Activated CD8-positive, alpha-beta memory T cell treated with anti-CD3 and anti-CD28 coated beads for 36 hours (primary cell): ENCODE results near the gene MTHFD1L. TPM values are rescaled to one million over a fixed set of nuclear protein-coding genes. Genes with fewer than 3 reads are reported as not detected.
"Not testable (repeated sequence)": the region's sequence is repeated elsewhere in the genome, so short reads cannot be mapped to it uniquely, and the experiment has no call there.

ENCODE experiments used
- CTCF ChIA-PET: fragments of 350-600 bp; sonication (Branson Sonifier 250); formaldehyde crosslinking; loops from one replicate; lab custom pipeline; 2021; ENCODE audit warnings: antibody characterized with exemption; lab: Charles Lee
- POLR2A ChIA-PET: fragments of 350-600 bp; sonication (Branson Sonifier 250); formaldehyde crosslinking; loops from one replicate; lab custom pipeline; 2021; ENCODE audit warnings: antibody characterized with exemption; lab: Charles Lee
- total RNA-seq, 2 experiments: library from RNA; stranded (reverse); gene quantifications; one replicate each; pipeline ENCODE4 v1.2.3, GENCODE V29; 2021

MTHFD1L gene
- total RNA-seq, 2 experiments from 2014 or later, result 141 to 145 TPM

GRCh38 chr6:151067684-151068596 lies 202.4 kb downstream of the MTHFD1L start:
- ChIA-PET POLR2A (interaction anchor here (0.6 kb wide), 1 partner anchor 26 kb away, joined by 3 read pairs; no protein-coding TSS in a partner anchor), CTCF (no interaction called here)

- ChIA-PET CTCF (interaction anchor here (2.0 kb wide), 1 partner anchor 256 kb away, joined by 7 read pairs; no protein-coding TSS in a partner anchor), POLR2A (no interaction called here)
Observed at GRCh38 chr6:151068761-151069312, 203.3 kb downstream of the MTHFD1L start.

DNA sequence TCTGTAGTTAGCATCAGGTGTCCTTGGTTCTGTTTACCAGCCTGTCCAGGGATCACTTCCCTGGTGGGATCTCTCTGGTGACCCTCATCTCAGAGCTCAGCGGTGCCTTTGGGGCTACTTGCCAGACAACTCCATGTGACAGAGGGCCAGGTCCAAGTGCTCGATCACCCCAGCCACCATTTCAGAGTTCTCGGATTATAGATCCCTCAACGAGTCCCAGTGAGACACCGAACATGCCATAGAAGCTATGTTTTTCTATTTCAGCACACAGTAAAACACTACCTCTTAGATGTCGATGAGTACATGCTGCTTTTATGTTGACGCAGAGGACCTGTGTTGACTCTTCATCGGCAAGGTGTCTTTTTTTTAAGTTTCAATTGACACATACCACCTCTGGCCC lies 204.1 kb downstream of the MTHFD1L start:
- POLR2A ChIA-PET, result no interaction called here
- CTCF ChIA-PET, result interaction anchor here (2.0 kb wide), 1 partner anchor 255 kb away, joined by 7 read pairs; no protein-coding TSS in a partner anchor

GRCh38 chr6:151070631-151071051 lies 205.1 kb downstream of the MTHFD1L start:
- ChIA-PET POLR2A (no interaction called here), CTCF (interaction anchor here (2.0 kb wide), 1 partner anchor 254 kb away, joined by 7 read pairs; no protein-coding TSS in a partner anchor)

DNA sequence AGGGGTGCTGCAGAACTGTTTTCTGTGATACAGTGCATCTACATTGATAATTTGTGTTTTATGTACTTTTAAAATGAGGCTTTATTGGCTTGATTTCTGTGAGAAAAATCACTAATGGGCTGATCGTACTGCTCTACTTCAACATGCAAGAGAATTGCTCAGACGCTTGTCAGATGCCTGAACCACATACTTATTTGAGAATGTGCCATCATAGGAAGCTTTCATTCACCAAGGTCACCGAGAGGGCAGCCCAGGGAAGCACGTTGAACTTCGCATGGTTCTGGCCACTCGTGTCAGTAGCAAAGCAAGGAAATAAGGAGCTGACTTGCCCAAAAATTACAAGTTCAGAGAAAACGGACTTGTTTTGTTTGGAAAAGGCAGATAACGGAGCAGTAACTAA lies 205.8 kb downstream of the MTHFD1L start:
- POLR2A ChIA-PET, result no interaction called here
- CTCF ChIA-PET, result no interaction called here

GRCh38 chr6:151073146-151073545 lies 207.6 kb downstream of the MTHFD1L start:
- ChIA-PET CTCF (no interaction called here), POLR2A (no interaction called here)

DNA sequence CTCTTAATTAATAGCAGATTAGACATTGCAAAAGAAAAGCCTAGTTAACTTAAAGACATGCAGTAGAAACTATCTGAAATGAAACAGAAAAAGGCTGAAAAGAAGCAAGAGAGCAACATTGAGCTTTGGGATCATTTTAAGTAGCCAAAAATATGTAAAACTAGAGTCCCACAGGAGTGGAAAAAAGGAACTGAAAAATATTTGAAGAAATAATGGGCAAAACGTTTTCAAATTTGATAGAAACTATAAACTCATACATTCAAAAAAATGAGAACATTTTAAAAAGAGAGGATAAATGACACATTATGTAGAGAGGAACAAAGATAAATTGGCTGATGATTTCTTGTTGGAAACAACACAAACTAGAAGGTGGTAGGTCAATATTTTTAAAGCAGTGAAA lies 208.2 kb downstream of the MTHFD1L start:
- CTCF ChIA-PET, result no interaction called here
- POLR2A ChIA-PET, result no interaction called here

GRCh38 chr6:151075005-151075404 lies 209.5 kb downstream of the MTHFD1L start:
- CTCF ChIA-PET, result interaction anchor here (0.5 kb wide), 1 partner anchor 1284 kb away, joined by 3 read pairs; no protein-coding TSS in a partner anchor

DNA sequence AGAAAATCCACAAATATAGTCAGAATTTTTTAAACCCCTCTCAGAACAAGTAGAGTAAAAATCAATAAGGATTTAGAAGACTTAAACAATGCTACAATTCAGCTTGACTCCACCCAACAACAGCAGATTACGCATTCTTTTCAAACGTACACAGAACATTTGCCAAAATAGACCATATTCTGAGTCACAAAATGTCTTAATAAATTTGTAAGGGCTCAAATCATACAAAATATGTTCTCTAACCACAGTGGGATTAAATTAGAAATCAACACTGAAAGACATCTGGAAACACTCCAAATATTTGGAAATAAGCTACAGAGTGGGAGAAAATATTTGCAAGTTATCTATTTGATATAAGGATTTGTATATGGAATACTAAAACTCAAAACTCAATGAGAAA lies 210.0 kb downstream of the MTHFD1L start:
- POLR2A ChIA-PET, result no interaction called here
- CTCF ChIA-PET, result interaction anchor here (0.5 kb wide), 1 partner anchor 1285 kb away, joined by 3 read pairs; no protein-coding TSS in a partner anchor

More at GRCh38 chr6:151075005-151075404, 209.5 kb downstream of the MTHFD1L start:
- POLR2A ChIA-PET, result no interaction called here

DNA sequence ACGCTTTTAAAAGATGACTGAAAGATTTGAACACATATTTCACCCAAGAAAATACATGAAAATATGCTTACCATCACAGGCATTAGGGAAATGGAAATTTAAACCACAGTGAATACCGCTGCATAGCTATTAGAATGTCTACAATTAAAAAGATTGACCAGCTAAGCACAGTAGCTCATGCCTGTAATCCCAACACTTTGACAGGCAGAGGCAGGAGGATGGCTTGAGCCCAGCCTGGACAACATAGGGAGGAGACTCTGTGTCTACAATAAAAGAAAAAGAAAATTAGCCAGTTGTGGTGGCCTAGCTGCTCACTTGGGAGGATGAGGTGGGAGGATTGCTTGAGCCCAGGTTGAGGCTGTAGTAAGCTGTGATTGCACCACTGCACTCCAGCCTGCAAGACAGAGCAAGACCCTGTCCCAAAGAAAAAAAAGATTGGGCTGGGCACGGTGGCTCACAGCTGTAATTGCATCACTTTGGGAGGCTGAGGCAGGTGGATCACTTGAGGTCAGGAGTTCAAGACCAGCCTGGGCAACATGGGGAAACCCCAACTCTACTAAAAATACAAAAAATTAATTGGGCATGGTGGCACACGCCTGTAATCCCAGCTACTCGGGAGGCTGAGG lies 210.5 kb downstream of the MTHFD1L start:
- CTCF ChIA-PET, result no interaction called here
- POLR2A ChIA-PET, result no interaction called here

DNA sequence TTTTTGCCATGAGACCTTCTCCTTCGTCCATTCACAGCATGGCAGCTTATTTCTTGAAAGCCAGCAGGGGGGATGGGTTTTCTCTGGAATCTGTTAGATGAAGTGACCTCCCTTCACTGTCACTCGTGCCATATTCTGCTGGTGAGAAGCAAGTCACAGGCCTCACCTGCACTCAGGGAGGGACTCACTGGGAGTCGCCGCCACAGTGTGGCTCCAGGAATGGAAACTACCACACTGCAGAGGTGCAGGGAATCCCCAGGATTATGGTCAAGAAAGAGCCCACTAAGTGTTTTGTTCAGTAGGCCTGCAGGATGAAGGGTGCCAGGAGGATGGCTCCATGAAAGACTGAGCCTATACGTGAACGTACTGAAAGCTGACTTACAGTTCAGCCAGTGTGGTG lies 213.2 kb downstream of the MTHFD1L start:
- ChIA-PET CTCF (no interaction called here), POLR2A (no interaction called here)

- POLR2A ChIA-PET, result interaction anchor here (0.7 kb wide), 1 partner anchor 25 kb away, joined by 5 read pairs; no protein-coding TSS in a partner anchor
- CTCF ChIA-PET, result no interaction called here
Observed at GRCh38 chr6:151081656-151082055, 216.2 kb downstream of the MTHFD1L start.

DNA sequence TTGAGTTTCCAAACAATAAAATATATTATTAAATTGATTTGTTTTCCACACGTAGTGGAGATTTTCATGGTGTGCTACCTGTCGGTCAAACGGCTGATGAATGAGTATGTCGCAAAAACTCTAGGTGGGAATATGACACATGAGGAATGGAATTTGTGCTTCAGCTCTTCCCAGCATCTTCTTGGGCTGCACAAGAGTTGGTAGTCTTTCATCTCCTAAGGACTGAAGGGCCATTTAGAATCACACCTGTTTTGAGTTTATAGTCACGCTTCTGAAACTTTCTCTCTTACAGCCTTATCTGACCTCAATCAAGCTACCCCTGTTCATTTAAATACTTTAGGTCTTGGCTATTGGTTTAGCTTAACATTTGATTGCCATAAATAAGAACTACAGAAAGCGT lies 216.6 kb downstream of the MTHFD1L start:
- ChIA-PET CTCF (no interaction called here), POLR2A (interaction anchor here (0.7 kb wide), 1 partner anchor 25 kb away, joined by 5 read pairs; no protein-coding TSS in a partner anchor)

GRCh38 chr6:151084275-151084674 lies 218.8 kb downstream of the MTHFD1L start:
- CTCF ChIA-PET, result no interaction called here

DNA sequence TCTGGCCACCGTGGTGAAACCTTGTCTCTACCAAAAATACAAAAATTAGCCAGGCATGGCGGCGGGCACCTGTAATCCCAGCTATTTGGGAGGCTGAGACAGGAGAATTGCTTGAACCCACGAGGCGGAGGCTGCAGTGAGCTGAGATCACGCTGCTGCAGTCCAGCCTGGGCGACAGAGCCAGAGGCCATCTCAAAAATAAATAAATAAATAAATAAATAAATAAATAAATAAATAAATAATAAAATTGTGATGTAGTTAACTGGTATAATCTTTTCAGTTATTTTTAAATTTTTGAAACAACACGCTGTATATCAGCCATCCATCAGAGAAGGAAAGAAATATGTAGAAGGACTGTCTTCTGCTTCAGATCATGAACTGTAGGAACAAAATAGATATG lies 221.6 kb downstream of the MTHFD1L start:
- CTCF ChIA-PET, POLR2A ChIA-PET: not testable (repeated sequence)

More at GRCh38 chr6:151084275-151084674, 218.8 kb downstream of the MTHFD1L start:
- POLR2A ChIA-PET, result no interaction called here

- POLR2A ChIA-PET, result no interaction called here
- CTCF ChIA-PET, result no interaction called here
Observed at GRCh38 chr6:151087861-151088598, 222.5 kb downstream of the MTHFD1L start.

GRCh38 chr6:151088599-151088935 lies 223.1 kb downstream of the MTHFD1L start:
- ChIA-PET POLR2A (no interaction called here), CTCF (no interaction called here)

DNA sequence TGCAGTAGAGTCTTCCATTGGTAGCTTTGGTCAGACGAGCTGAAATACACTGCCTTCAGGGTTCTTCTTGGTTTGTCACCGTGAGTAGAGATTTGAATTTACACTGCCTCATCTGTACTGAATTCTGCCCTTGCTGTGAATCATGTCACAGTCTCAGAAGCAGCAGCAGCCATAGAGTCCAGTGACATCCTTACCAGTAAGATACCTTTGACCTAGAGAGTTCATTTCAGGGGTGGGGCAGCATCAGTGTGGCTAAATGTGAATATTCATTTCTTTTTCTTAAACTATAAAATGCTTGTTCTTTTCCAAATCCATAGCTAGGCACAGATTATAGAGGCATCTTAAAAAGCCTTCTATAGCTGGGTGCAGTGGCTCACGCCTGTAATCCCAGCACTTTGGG lies 223.5 kb downstream of the MTHFD1L start:
- POLR2A ChIA-PET, result no interaction called here
- CTCF ChIA-PET, result interaction anchor here (0.8 kb wide), 1 partner anchor 9 kb away, joined by 3 read pairs; no protein-coding TSS in a partner anchor

DNA sequence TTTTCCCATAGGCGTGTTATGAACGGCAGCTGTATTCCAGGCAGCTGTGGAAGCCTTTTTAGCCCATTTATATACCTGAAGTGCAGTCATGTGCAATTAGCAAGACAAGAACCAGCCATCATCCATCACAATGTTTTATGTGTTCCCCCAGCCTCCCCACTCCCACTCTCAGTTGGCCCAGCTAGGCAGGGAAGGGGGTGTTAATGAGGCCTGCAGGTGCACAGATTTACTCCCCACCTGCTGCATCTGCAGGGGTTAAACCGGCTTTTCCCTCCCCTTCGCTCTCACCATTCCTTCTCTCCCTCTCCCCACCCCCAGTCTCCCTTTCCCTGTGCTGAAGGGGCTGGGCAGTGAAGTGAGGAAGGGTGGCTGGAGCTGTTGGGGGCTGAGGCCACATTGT lies 224.5 kb downstream of the MTHFD1L start:
- CTCF ChIA-PET, result no interaction called here
- POLR2A ChIA-PET, result no interaction called here
